HCT116 (cell line): Measurements from ENCODE around the gene UBE2E1. TPM values are rescaled to one million over a fixed set of nuclear protein-coding genes. Genes with fewer than 3 reads are reported as not detected.

Source experiments
- ATAC-seq: fragments of 200-7000 bp; cut with Tn5 transposase; 2 replicates; pipeline ENCODE4 v1.9.1; 2020; ENCODE audit warnings: mild to moderate bottlenecking, moderate library complexity
- BruUV-seq: library from RNA; stranded (reverse); fragments of 400-500 nt; replicated peaks from 2 replicates; lab custom pipeline; 2021; lab: Mats Ljungman, UMichigan
- CTCF ChIA-PET: fragments of 300-600 bp; sonication (Branson Sonifier 250); formaldehyde crosslinking; loops from one replicate; lab custom pipeline; 2021; ENCODE audit warnings: antibody characterized with exemption; lab: Charles Lee
- POLR2A ChIA-PET: fragments of 300-600, 350-600 bp; sonication (Branson Sonifier 250); formaldehyde crosslinking; loops from one replicate; lab custom pipeline; 2021; ENCODE audit warnings: antibody characterized with exemption; lab: Charles Lee
- RAD21 ChIA-PET, 2 experiments: fragments of 300-600 bp; sonication (Branson Sonifier 250); formaldehyde crosslinking; loops; one replicate each; lab custom pipeline; 2023; ENCODE audit warnings: low total read pairs in 2 of 2; ENCODE audit not compliant: uncharacterized antibody in 2 of 2, unreplicated experiment in 2 of 2, low non-redundant PET in 1 of 2; lab: Charles Lee
- DNase-seq: peaks from one replicate; pipeline ENCODE4 v3.0.0-alpha.2; 2010; ENCODE audit warnings: low read depth, low spot score
- H2AFZ ChIP-seq: fragments of 200-600 bp; shearing (Covaris generic), sonication (generic); 2 replicates; pipeline ENCODE4 v1.6.1; 2017; ENCODE audit warnings: low read depth, mixed run types, mixed read lengths, antibody characterized with exemption, low read length; ENCODE audit not compliant: poor library complexity, severe bottlenecking
- H3K27ac ChIP-seq: 2 replicates; pipeline ENCODE4 v1.5.1; 2012; ENCODE audit warnings: low read depth, low read length
- H3K27me3 ChIP-seq: fragments of 200-600 bp; sonication (generic); 2 replicates; pipeline ENCODE4 v1.6.1; 2016; ENCODE audit warnings: mixed run types, low read length, mixed read lengths; ENCODE audit not compliant: insufficient read depth
- H3K36me3 ChIP-seq, 2 experiments: fragments of 200-500 bp in 1 of 2; fragments of 200-600 bp in 1 of 2; sonication (Bioruptor generic) in 1 of 2; sonication (generic) in 1 of 2; 2 replicates each; pipeline versions ENCODE4 v1.5.1 to v1.6.1; 2014 to 2016; ENCODE audit warnings: low read length in 2 of 2, inconsistent platforms in 1 of 2, mixed read lengths in 1 of 2, mixed run types in 1 of 2; ENCODE audit not compliant: insufficient read depth in 2 of 2, control insufficient read depth in 1 of 2
- H3K4me1 ChIP-seq, 2 experiments: fragments of 200-600 bp in 1 of 2; sonication (generic) in 1 of 2; 2 replicates each; pipeline versions ENCODE4 v1.5.1 to v1.6.1; 2012 to 2017; ENCODE audit warnings: low read length in 2 of 2, inconsistent platforms in 1 of 2, mild to moderate bottlenecking in 1 of 2, mixed read lengths in 1 of 2, mixed run types in 1 of 2, moderate library complexity in 1 of 2; ENCODE audit not compliant: insufficient read depth in 2 of 2, control insufficient read depth in 1 of 2
- H3K4me2 ChIP-seq: fragments of 200-600 bp; sonication (generic); 2 replicates; pipeline ENCODE4 v1.6.1; 2017; ENCODE audit warnings: mixed run types, low read length, mixed read lengths
- H3K4me3 ChIP-seq, 2 experiments: fragments of 200-600 bp in 1 of 2; sonication (generic) in 1 of 2; replicated peaks in 1 of 2; 2 replicates each; pipeline ENCODE4 v1.5.1; 2011 to 2016; ENCODE audit warnings: low read length in 2 of 2, control low read depth in 1 of 2, low read depth in 1 of 2, mild to moderate bottlenecking in 1 of 2, mixed read lengths in 1 of 2, mixed run types in 1 of 2
- H3K79me2 ChIP-seq: fragments of 200-600 bp; sonication (generic); 2 replicates; pipeline ENCODE4 v1.6.1; 2017; ENCODE audit warnings: mild to moderate bottlenecking, mixed run types, low read length, moderate library complexity, mixed read lengths; ENCODE audit not compliant: insufficient read depth
- H3K9ac ChIP-seq: fragments of 200-600 bp; sonication (generic); 2 replicates; pipeline ENCODE4 v1.6.1; 2016; ENCODE audit warnings: low read length, mixed read lengths
- H3K9me2 ChIP-seq: fragments of 200-600 bp; sonication (generic), shearing (Covaris generic); 2 replicates; pipeline ENCODE4 v1.6.1; 2017; ENCODE audit warnings: mixed run types, mild to moderate bottlenecking, moderate library complexity; ENCODE audit not compliant: insufficient read depth
- H3K9me3 ChIP-seq, 2 experiments: fragments of 200-500 bp in 1 of 2; fragments of 200-600 bp in 1 of 2; sonication (Bioruptor generic) in 1 of 2; sonication (generic) in 1 of 2; 2 replicates each; pipeline ENCODE4 v1.6.1; 2014 to 2017; ENCODE audit warnings: low read length in 2 of 2, mixed read lengths in 2 of 2, inconsistent platforms in 1 of 2, low read depth in 1 of 2, mild to moderate bottlenecking in 1 of 2, mixed run types in 1 of 2, moderate library complexity in 1 of 2; ENCODE audit not compliant: control insufficient read depth in 1 of 2, insufficient read depth in 1 of 2
- H4K20me1 ChIP-seq: fragments of 200-600 bp; sonication (generic), shearing (Covaris generic); 2 replicates; pipeline ENCODE4 v1.6.1; 2017; ENCODE audit warnings: mixed run types, mild to moderate bottlenecking, moderate library complexity; ENCODE audit not compliant: insufficient read depth
- CEBPB ChIP-seq: IDR thresholded peaks from 2 replicates; pipeline ENCODE4 v1.6.1; 2012; ENCODE audit warnings: low read depth
- EZH2phosphoT487 ChIP-seq: fragments of 200-600 bp; IDR thresholded peaks from 2 replicates; pipeline ENCODE4 v1.6.1; 2018; ENCODE audit warnings: antibody characterized with exemption, borderline replicate concordance
- FOSL1 ChIP-seq: IDR thresholded peaks from 2 replicates; pipeline ENCODE4 v1.6.1; 2012; ENCODE audit warnings: low read depth
- JUND ChIP-seq: IDR thresholded peaks from 2 replicates; pipeline ENCODE4 v1.6.1; 2012
- POLR2A ChIP-seq: IDR thresholded peaks from 2 replicates; pipeline ENCODE4 v1.7.0; 2011; ENCODE audit warnings: borderline replicate concordance; ENCODE audit not compliant: insufficient read depth, insufficient read length; ENCODE audit errors: extremely low read depth
- POLR2AphosphoS5 ChIP-seq: IDR thresholded peaks from 2 replicates; pipeline ENCODE4 v1.6.1; 2011; ENCODE audit warnings: mild to moderate bottlenecking, low read depth, low read length, moderate library complexity
- SIN3A ChIP-seq: IDR thresholded peaks from 2 replicates; pipeline ENCODE4 v1.6.1; 2012; ENCODE audit warnings: low read depth
- SP1 ChIP-seq: IDR thresholded peaks from 2 replicates; pipeline ENCODE4 v1.6.1; 2012; ENCODE audit warnings: low read depth
- SRF ChIP-seq: IDR thresholded peaks from 2 replicates; pipeline ENCODE4 v1.6.1; 2012; ENCODE audit warnings: low read depth
- YY1 ChIP-seq: IDR thresholded peaks from 2 replicates; pipeline ENCODE4 v1.6.1; 2011; ENCODE audit warnings: low read length, low read depth, moderate library complexity, mild to moderate bottlenecking; ENCODE audit not compliant: insufficient replicate concordance; ENCODE audit errors: extremely low read depth
- ZFX ChIP-seq: fragments of 450-650 bp; IDR thresholded peaks from 2 replicates; pipeline ENCODE4 v1.6.1; 2017
- ZNF274 ChIP-seq: fragments of 200-500 bp; sonication (Bioruptor generic); IDR thresholded peaks from 2 replicates; pipeline ENCODE4 v1.6.1; 2014; ENCODE audit warnings: mild to moderate bottlenecking, low read depth, low read length, inconsistent platforms
- intact Hi-C: fragments of 100-400 bp; cut with micrococcal nuclease; formaldehyde crosslinking; loops from 2 replicates; pipeline ENCODE4 v1.10.0; 2022
- total RNA-seq: library from RNA; stranded (reverse); gene quantifications from one replicate; pipeline ENCODE4 v1.2.1, GENCODE V29; 2021; ENCODE audit not compliant: unreplicated experiment

UBE2E1 gene
- total RNA-seq, 1 experiment from 2014 or later, result 75.1 TPM

GRCh38 chr3:23781051-23781450 lies 24.7 kb upstream of the UBE2E1 start:
- ChIA-PET RAD21 (no interaction called here), POLR2A (no interaction called here), CTCF (no interaction called here)
- ATAC-seq, result no peak
- Histone ChIP-seq H3K9me2 (no peaks in the 10 kb centered on the region), H3K27me3 (no peaks in the 10 kb centered on the region), H3K4me3 (no peak overlapping the region), H4K20me1 (no peaks in the 10 kb centered on the region), H3K36me3 (no peaks in the 10 kb centered on the region), H2AFZ (no peak overlapping the region), H3K27ac (no peak overlapping the region), H3K9me3 (no peaks in the 10 kb centered on the region), H3K79me2 (no peaks in the 10 kb centered on the region), H3K9ac (no peak overlapping the region), H3K4me1 (no peaks in the 10 kb centered on the region), H3K4me2 (no peak overlapping the region)
- intact Hi-C loops, result no loop called here
- TF ChIP-seq JUND, result no peak
- TF ChIP-seq YY1, result no peak
- no peak for TF ChIP-seq ZFX
- no peak for TF ChIP-seq ZNF274
- BruUV-seq, result no TSS peak
- no peak for DNase-seq

GRCh38 chr3:23781871-23782270 lies 23.9 kb upstream of the UBE2E1 start:
- no peak overlapping the region for H3K4me3 ChIP-seq
- RAD21 ChIA-PET, result no interaction called here
- H3K27ac ChIP-seq, result no peak overlapping the region
- H3K27me3 ChIP-seq, result no peaks in the 10 kb centered on the region
- no peaks in the 10 kb centered on the region for H3K9me3 ChIP-seq
- CTCF ChIA-PET, result no interaction called here
- no peak overlapping the region for H2AFZ ChIP-seq
- DNase-seq (no peak), ATAC-seq (no peak)
- no TSS peak for BruUV-seq
- no peaks in the 10 kb centered on the region for H3K36me3 ChIP-seq
- intact Hi-C loops, result no loop called here
- no peaks in the 10 kb centered on the region for H3K4me1 ChIP-seq
- no peak for TF ChIP-seq ZFX
- no peak for TF ChIP-seq POLR2A
- no peak for TF ChIP-seq POLR2AphosphoS5
- TF ChIP-seq SIN3A, result no peak
- TF ChIP-seq CEBPB, result no peak
- no peak for TF ChIP-seq ZNF274
- TF ChIP-seq SP1, result no peak
- no peak for TF ChIP-seq JUND
- no peak for TF ChIP-seq FOSL1
- TF ChIP-seq SRF, result no peak
- TF ChIP-seq EZH2phosphoT487, result no peak
- no peaks in the 10 kb centered on the region for H4K20me1 ChIP-seq
- H3K9me2 ChIP-seq, result no peaks in the 10 kb centered on the region
- H3K79me2 ChIP-seq, result no peaks in the 10 kb centered on the region
- POLR2A ChIA-PET, result no interaction called here
- no peak overlapping the region for H3K9ac ChIP-seq
- no peak overlapping the region for H3K4me2 ChIP-seq
